ENCODE measurements around the gene PPP1R9A.
"Not testable (repeated sequence)": the region's sequence is repeated elsewhere in the genome, so short reads cannot be mapped to it uniquely, and the experiment has no call there.

Gene PPP1R9A

GRCh38 chr7:94998266-94999068, 91.1 kb downstream of the PPP1R9A start:
- TF ChIP-seq, protein P1, sequence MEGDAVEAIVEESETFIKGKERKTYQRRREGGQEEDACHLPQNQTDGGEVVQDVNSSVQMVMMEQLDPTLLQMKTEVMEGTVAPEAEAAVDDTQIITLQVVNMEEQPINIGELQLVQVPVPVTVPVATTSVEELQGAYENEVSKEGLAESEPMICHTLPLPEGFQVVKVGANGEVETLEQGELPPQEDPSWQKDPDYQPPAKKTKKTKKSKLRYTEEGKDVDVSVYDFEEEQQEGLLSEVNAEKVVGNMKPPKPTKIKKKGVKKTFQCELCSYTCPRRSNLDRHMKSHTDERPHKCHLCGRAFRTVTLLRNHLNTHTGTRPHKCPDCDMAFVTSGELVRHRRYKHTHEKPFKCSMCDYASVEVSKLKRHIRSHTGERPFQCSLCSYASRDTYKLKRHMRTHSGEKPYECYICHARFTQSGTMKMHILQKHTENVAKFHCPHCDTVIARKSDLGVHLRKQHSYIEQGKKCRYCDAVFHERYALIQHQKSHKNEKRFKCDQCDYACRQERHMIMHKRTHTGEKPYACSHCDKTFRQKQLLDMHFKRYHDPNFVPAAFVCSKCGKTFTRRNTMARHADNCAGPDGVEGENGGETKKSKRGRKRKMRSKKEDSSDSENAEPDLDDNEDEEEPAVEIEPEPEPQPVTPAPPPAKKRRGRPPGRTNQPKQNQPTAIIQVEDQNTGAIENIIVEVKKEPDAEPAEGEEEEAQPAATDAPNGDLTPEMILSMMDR (IDR thresholded peaks at IDR 0.05; ENCODE audit: low read depth, low read length), result no peak
- H3K4me3 ChIP-seq (ENCODE audit: low read depth, low read length), result no peak overlapping the region

GRCh38 chr7:94999069-94999351, 91.6 kb downstream of the PPP1R9A start:
- TF ChIP-seq, protein P1 (IDR thresholded peaks at IDR 0.05; ENCODE audit: low read depth, low read length), result no peak
- no peak overlapping the region for H3K4me3 ChIP-seq (ENCODE audit: low read depth, low read length)

GRCh38 chr7:94999601-95000000, 92.2 kb downstream of the PPP1R9A start:
- H3K4me3 ChIP-seq (ENCODE audit: low read depth, low read length), result not testable (repeated sequence)

DNA sequence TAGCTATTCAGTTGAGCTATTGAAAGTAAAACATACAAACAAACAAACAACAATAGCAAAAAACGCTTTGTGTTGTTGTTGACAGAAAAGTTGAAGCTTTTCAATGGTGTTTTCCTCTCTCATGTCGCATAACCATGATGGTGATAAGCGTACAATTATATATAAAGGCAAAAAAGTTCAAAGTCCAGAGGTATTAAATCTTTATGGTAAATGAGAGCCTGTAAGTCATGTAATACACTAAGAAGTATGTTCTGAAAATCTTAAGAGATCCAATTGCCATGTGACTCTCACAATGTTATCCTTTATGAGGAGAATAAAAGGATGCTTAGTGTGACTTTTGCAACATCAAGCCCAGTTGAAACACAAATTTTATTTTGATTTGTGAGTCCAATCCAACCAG, 93.9 kb downstream of the PPP1R9A start:
- TF ChIP-seq, protein P1 (IDR thresholded peaks at IDR 0.05; ENCODE audit: low read depth, low read length), result no peak

GRCh38 chr7:95001815-95002561, 94.6 kb downstream of the PPP1R9A start:
- no peak overlapping the region for H3K4me3 ChIP-seq (ENCODE audit: low read depth, low read length)
- TF ChIP-seq, protein P1 (IDR thresholded peaks at IDR 0.05; ENCODE audit: low read depth, low read length), result no peak

More for the DNA sequence above, 93.9 kb downstream of the PPP1R9A start:
- no peak overlapping the region for H3K4me3 ChIP-seq (ENCODE audit: low read depth, low read length)

GRCh38 chr7:95002775-95003174, 95.4 kb downstream of the PPP1R9A start:
- TF ChIP-seq, protein P1 (IDR thresholded peaks at IDR 0.05; ENCODE audit: low read depth, low read length), result no peak
- no peak overlapping the region for H3K4me3 ChIP-seq (ENCODE audit: low read depth, low read length)

- TF ChIP-seq, protein P1 (IDR thresholded peaks at IDR 0.05; ENCODE audit: low read depth, low read length), result no peak
- no peak overlapping the region for H3K4me3 ChIP-seq (ENCODE audit: low read depth, low read length)
These were observed 97.3 kb downstream of the PPP1R9A start for GRCh38 chr7:95004618-95005247.

Data from WI38 (cell line).